Measurements from ENCODE around the gene EMC8.

EMC8 gene

GRCh38 chr16:85836706-85837582 lies 37.6 kb upstream of the EMC8 start:
- no peak overlapping the region for H3K4me3 ChIP-seq (ENCODE audit: low read length)
- no peak overlapping the region for H4K8ac ChIP-seq (ENCODE audit: low read depth, low read length)
- no peak overlapping the region for H4K5ac ChIP-seq (ENCODE audit: low read length)
- no peak overlapping the region for H3K18ac ChIP-seq (ENCODE audit: low read length)
- H3K4me2 ChIP-seq (ENCODE audit: low read length): no peak overlapping the region
- no peaks in the 10 kb centered on the region for H3K79me2 ChIP-seq (ENCODE audit: control insufficient read depth, insufficient read depth, low read length)
- WGBS (ENCODE audit: extremely low coverage, insufficient coverage, low lambda C conversion rate): no CpG with 5 or more reads among the region's 24 CpGs
- no peak overlapping the region for H3K9ac ChIP-seq (ENCODE audit: low read length)
- H3K27ac ChIP-seq (ENCODE audit: low read depth, low read length): no peak overlapping the region
- no peaks in the 10 kb centered on the region for H3K4me1 ChIP-seq (ENCODE audit: control insufficient read depth, low read depth, low read length)
- H2BK120ac ChIP-seq (ENCODE audit: low read depth, low read length): no peak overlapping the region
- H3K27me3 ChIP-seq (ENCODE audit: insufficient read depth, low read length, poor library complexity): no peaks in the 10 kb centered on the region
- no peak overlapping the region for H2BK5ac ChIP-seq (ENCODE audit: low read length)
- no peak overlapping the region for H3K23ac ChIP-seq (ENCODE audit: low read length)
- no peak overlapping the region for H2AK5ac ChIP-seq (ENCODE audit: low read length)
- H3K56ac ChIP-seq (ENCODE audit: low read length): no peak overlapping the region
- no peak for DNase-seq
- H3K79me1 ChIP-seq (ENCODE audit: low read length): no peaks in the 10 kb centered on the region
- H3K4ac ChIP-seq (ENCODE audit: low read depth, low read length): no peak overlapping the region
- no peaks in the 10 kb centered on the region for H3K36me3 ChIP-seq (ENCODE audit: control insufficient read depth, insufficient read depth, low read length)
- H2BK15ac ChIP-seq (replicated peaks; ENCODE audit: low read depth): no peak overlapping the region

DNA sequence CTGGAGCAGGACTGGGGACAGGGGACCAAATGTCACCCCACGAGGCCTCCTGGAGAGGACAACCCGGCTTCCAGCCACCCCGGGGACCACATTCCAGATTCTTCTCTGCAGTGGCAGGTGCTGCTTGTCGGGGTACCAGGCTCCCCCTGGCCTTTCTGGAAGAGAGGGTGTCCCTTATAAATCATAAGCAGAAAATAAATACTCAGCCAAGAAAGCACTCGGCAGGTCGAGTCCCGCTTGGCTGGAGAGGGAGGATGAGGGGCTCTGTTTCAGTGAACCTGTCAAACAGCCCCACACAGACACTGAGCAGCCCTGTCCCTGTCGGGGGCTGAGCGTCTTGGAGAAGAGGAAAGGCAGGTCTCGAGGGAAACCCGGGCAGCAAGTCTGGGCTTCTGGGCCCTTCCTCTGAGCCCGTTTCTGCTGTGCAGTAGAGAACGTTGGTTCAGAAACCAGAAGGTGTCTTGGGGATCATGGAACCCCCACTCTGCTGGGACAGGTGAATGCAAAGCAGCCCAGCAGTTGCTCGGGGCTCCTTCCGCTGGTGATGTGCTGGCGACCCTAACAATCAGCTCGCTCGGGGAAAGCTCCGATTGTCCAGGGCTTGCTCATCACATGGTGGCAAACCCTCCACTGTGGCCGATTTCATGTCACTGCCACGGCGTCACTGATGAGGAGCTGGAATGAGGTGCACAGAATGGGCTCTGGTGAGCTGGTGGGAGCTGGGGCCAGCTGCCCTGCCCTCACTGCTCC lies 36.8 kb upstream of the EMC8 start:
- no CpG with 5 or more reads among the region's 22 CpGs for WGBS (ENCODE audit: extremely low coverage, insufficient coverage, low lambda C conversion rate)

DNA sequence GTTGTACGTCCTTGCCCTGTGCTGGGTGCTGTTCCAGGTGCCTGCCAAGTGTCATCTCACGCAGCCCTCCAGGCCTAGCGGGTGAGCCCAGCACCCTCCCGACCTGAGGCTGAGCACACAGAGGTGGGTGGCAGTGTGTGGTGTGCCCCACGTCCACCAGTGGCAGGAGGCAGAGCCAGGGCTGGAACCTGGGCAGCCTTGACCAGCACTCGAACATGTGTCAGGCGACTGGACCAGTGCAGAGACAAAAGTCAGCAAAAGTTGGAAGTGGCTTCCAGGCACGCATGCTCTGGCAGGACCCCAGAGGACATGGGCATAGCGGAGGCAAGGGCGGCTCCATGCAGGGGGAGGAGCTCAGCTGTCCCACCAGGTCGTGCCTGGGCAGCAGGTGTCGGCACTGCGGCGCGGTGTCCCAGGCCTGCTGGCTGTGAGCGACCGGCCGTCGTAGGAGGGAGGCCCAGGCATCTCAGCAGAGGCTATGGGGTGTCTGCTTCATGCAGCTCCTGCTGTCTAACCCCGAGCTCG lies 35.9 kb upstream of the EMC8 start:
- Histone ChIP-seq H3K23ac (ENCODE audit: low read length) (no peak overlapping the region), H3K56ac (ENCODE audit: low read length) (no peak overlapping the region), H3K4me1 (ENCODE audit: control insufficient read depth, low read depth, low read length) (no peaks in the 10 kb centered on the region), H3K4me3 (ENCODE audit: low read length) (no peak overlapping the region), H2AK5ac (ENCODE audit: low read length) (no peak overlapping the region), H3K9ac (ENCODE audit: low read length) (no peak overlapping the region), H3K79me1 (ENCODE audit: low read length) (no peaks in the 10 kb centered on the region), H3K27ac (ENCODE audit: low read depth, low read length) (no peak overlapping the region), H4K8ac (ENCODE audit: low read depth, low read length) (no peak overlapping the region), H2BK15ac (replicated peaks; ENCODE audit: low read depth) (no peak overlapping the region), H3K18ac (ENCODE audit: low read length) (no peak overlapping the region), H4K5ac (ENCODE audit: low read length) (no peak overlapping the region), H3K27me3 (ENCODE audit: insufficient read depth, low read length, poor library complexity) (no peaks in the 10 kb centered on the region), H2BK5ac (ENCODE audit: low read length) (no peak overlapping the region), H3K4me2 (ENCODE audit: low read length) (no peak overlapping the region), H3K36me3 (ENCODE audit: control insufficient read depth, insufficient read depth, low read length) (no peaks in the 10 kb centered on the region), H3K79me2 (ENCODE audit: control insufficient read depth, insufficient read depth, low read length) (no peaks in the 10 kb centered on the region), H3K4ac (ENCODE audit: low read depth, low read length) (no peak overlapping the region), H2BK120ac (ENCODE audit: low read depth, low read length) (no peak overlapping the region)
- DNase-seq: no peak
- no CpG with 5 or more reads among the region's 21 CpGs for WGBS (ENCODE audit: extremely low coverage, insufficient coverage, low lambda C conversion rate)

More for the DNA sequence above, 36.8 kb upstream of the EMC8 start:
- H3K18ac ChIP-seq (ENCODE audit: low read length): no peak overlapping the region
- H2AK5ac ChIP-seq (ENCODE audit: low read length): no peak overlapping the region
- H2BK120ac ChIP-seq (ENCODE audit: low read depth, low read length): no peak overlapping the region
- H3K4me2 ChIP-seq (ENCODE audit: low read length): no peak overlapping the region
- H3K27me3 ChIP-seq (ENCODE audit: insufficient read depth, low read length, poor library complexity): no peaks in the 10 kb centered on the region
- H3K79me1 ChIP-seq (ENCODE audit: low read length): no peaks in the 10 kb centered on the region
- H3K9ac ChIP-seq (ENCODE audit: low read length): no peak overlapping the region
- no peaks in the 10 kb centered on the region for H3K4me1 ChIP-seq (ENCODE audit: control insufficient read depth, low read depth, low read length)
- H3K27ac ChIP-seq (ENCODE audit: low read depth, low read length): no peak overlapping the region
- H3K23ac ChIP-seq (ENCODE audit: low read length): no peak overlapping the region
- no peak overlapping the region for H2BK5ac ChIP-seq (ENCODE audit: low read length)
- no peak overlapping the region for H3K56ac ChIP-seq (ENCODE audit: low read length)
- no peak overlapping the region for H2BK15ac ChIP-seq (replicated peaks; ENCODE audit: low read depth)
- no peaks in the 10 kb centered on the region for H3K79me2 ChIP-seq (ENCODE audit: control insufficient read depth, insufficient read depth, low read length)
- H4K8ac ChIP-seq (ENCODE audit: low read depth, low read length): no peak overlapping the region
- no peak for DNase-seq
- H3K4ac ChIP-seq (ENCODE audit: low read depth, low read length): no peak overlapping the region
- H3K4me3 ChIP-seq (ENCODE audit: low read length): no peak overlapping the region
- H3K36me3 ChIP-seq (ENCODE audit: control insufficient read depth, insufficient read depth, low read length): no peaks in the 10 kb centered on the region
- H4K5ac ChIP-seq (ENCODE audit: low read length): no peak overlapping the region

DNA sequence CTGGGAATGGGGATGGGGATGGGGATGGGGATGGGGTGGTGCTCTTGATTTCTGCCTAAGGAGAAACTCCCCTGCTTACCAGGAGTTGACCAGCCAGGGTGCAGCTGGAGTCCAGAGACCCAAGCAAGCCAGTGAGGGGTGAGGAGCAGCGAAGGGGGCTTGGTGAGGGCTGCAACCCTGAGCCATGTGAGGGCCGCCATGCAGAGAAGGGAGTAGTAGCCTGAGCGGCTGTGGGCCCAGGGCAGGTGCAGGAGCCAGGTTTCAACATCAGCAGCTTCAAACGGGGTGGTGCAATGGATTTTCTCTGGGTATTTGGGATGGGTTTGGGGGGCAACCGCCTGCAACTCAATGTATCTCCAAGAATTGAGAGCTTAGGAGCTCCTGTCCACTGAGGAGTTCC lies 35.4 kb upstream of the EMC8 start:
- no peak overlapping the region for H2BK5ac ChIP-seq (ENCODE audit: low read length)
- no CpG with 5 or more reads among the region's 5 CpGs for WGBS (ENCODE audit: extremely low coverage, insufficient coverage, low lambda C conversion rate)
- no peak overlapping the region for H3K23ac ChIP-seq (ENCODE audit: low read length)
- H3K79me1 ChIP-seq (ENCODE audit: low read length): no peaks in the 10 kb centered on the region
- H3K27me3 ChIP-seq (ENCODE audit: insufficient read depth, low read length, poor library complexity): no peaks in the 10 kb centered on the region
- H2BK120ac ChIP-seq (ENCODE audit: low read depth, low read length): no peak overlapping the region
- no peak overlapping the region for H3K4me2 ChIP-seq (ENCODE audit: low read length)
- H3K4ac ChIP-seq (ENCODE audit: low read depth, low read length): no peak overlapping the region
- no peak overlapping the region for H3K9ac ChIP-seq (ENCODE audit: low read length)
- no peaks in the 10 kb centered on the region for H3K36me3 ChIP-seq (ENCODE audit: control insufficient read depth, insufficient read depth, low read length)
- no peak overlapping the region for H3K56ac ChIP-seq (ENCODE audit: low read length)
- H3K4me1 ChIP-seq (ENCODE audit: control insufficient read depth, low read depth, low read length): no peaks in the 10 kb centered on the region
- H4K5ac ChIP-seq (ENCODE audit: low read length): no peak overlapping the region
- no peak overlapping the region for H2AK5ac ChIP-seq (ENCODE audit: low read length)
- DNase-seq: no peak
- no peak overlapping the region for H2BK15ac ChIP-seq (replicated peaks; ENCODE audit: low read depth)
- H4K8ac ChIP-seq (ENCODE audit: low read depth, low read length): no peak overlapping the region
- no peak overlapping the region for H3K18ac ChIP-seq (ENCODE audit: low read length)
- no peak overlapping the region for H3K27ac ChIP-seq (ENCODE audit: low read depth, low read length)
- H3K4me3 ChIP-seq (ENCODE audit: low read length): no peak overlapping the region
- no peaks in the 10 kb centered on the region for H3K79me2 ChIP-seq (ENCODE audit: control insufficient read depth, insufficient read depth, low read length)

- Histone ChIP-seq H3K4me1 (ENCODE audit: control insufficient read depth, low read depth, low read length) (no peaks in the 10 kb centered on the region), H4K8ac (ENCODE audit: low read depth, low read length) (no peak overlapping the region), H2BK5ac (ENCODE audit: low read length) (no peak overlapping the region), H3K79me2 (ENCODE audit: control insufficient read depth, insufficient read depth, low read length) (no peaks in the 10 kb centered on the region), H3K56ac (ENCODE audit: low read length) (no peak overlapping the region), H3K4ac (ENCODE audit: low read depth, low read length) (no peak overlapping the region), H2BK120ac (ENCODE audit: low read depth, low read length) (no peak overlapping the region), H3K4me3 (ENCODE audit: low read length) (no peak overlapping the region), H3K79me1 (ENCODE audit: low read length) (no peaks in the 10 kb centered on the region), H3K9ac (ENCODE audit: low read length) (no peak overlapping the region), H3K4me2 (ENCODE audit: low read length) (no peak overlapping the region), H3K36me3 (ENCODE audit: control insufficient read depth, insufficient read depth, low read length) (no peaks in the 10 kb centered on the region), H3K18ac (ENCODE audit: low read length) (no peak overlapping the region), H4K5ac (ENCODE audit: low read length) (no peak overlapping the region), H2BK15ac (replicated peaks; ENCODE audit: low read depth) (no peak overlapping the region), H2AK5ac (ENCODE audit: low read length) (no peak overlapping the region), H3K27me3 (ENCODE audit: insufficient read depth, low read length, poor library complexity) (no peaks in the 10 kb centered on the region), H3K27ac (ENCODE audit: low read depth, low read length) (no peak overlapping the region), H3K23ac (ENCODE audit: low read length) (no peak overlapping the region)
- WGBS (ENCODE audit: extremely low coverage, insufficient coverage, low lambda C conversion rate): no CpG with 5 or more reads among the region's 22 CpGs
- no peak for DNase-seq
These were observed 34.0 kb upstream of the EMC8 start for GRCh38 chr16:85833219-85833920.

Measured in mesendoderm (in vitro differentiated cells).